Osteocyte (in vitro differentiated cells): ENCODE measurements around the gene ANO8. TPM values are rescaled to one million over a fixed set of nuclear protein-coding genes. Genes with fewer than 3 reads are reported as not detected.

Experiments used
- DNase-seq: peaks from one replicate; pipeline ENCODE4 v3.0.0; 2021; ENCODE audit warnings: mixed read lengths; ENCODE audit not compliant: unreplicated experiment; ENCODE audit errors: extremely low spot score
- H3K27ac Mint-ChIP-seq: one replicate; pipeline ENCODE4 v1.8.0; 2021; ENCODE audit warnings: mild to moderate bottlenecking, mixed read lengths; ENCODE audit not compliant: unreplicated experiment
- H3K27me3 Mint-ChIP-seq: one replicate; pipeline ENCODE4 v1.8.0; 2021; ENCODE audit warnings: mixed read lengths; ENCODE audit not compliant: unreplicated experiment
- H3K36me3 Mint-ChIP-seq: one replicate; pipeline ENCODE4 v1.8.0; 2021; ENCODE audit warnings: mixed read lengths; ENCODE audit not compliant: unreplicated experiment
- H3K4me1 Mint-ChIP-seq: one replicate; pipeline ENCODE4 v1.8.0; 2021; ENCODE audit warnings: mixed read lengths; ENCODE audit not compliant: unreplicated experiment
- H3K4me3 Mint-ChIP-seq: one replicate; pipeline ENCODE4 v1.8.0; 2021; ENCODE audit warnings: mild to moderate bottlenecking, moderate library complexity, mixed read lengths; ENCODE audit not compliant: unreplicated experiment
- H3K9me3 Mint-ChIP-seq: one replicate; pipeline ENCODE4 v1.8.0; 2021; ENCODE audit warnings: mixed read lengths; ENCODE audit not compliant: unreplicated experiment
- CTCF ChIP-seq: fragments of 200-600 bp; sonication (generic); IDR thresholded peaks from 2 replicates; pipeline ENCODE4 v1.5.0; 2021; ENCODE audit warnings: antibody characterized with exemption, mild to moderate bottlenecking, moderate library complexity
- total RNA-seq: library from RNA; stranded (reverse); gene quantifications from 2 replicates; pipeline ENCODE4 v1.2.1, GENCODE V29; 2021

ANO8 gene
- total RNA-seq, 1 donor from 2014 or later, result 21.9 TPM

GRCh38 chr19:17323964-17324332 lies 10.7 kb downstream of the ANO8 start:
- H3K4me3 Mint-ChIP-seq, result no peak overlapping the region
- H3K4me1 Mint-ChIP-seq, result peaks cover 5% of the 10 kb centered on the region
- TF ChIP-seq CTCF, result no peak
- H3K27me3 Mint-ChIP-seq, result no peaks in the 10 kb centered on the region
- no peaks in the 10 kb centered on the region for H3K9me3 Mint-ChIP-seq
- H3K27ac Mint-ChIP-seq, result no peak overlapping the region
- peaks cover 8% of the 10 kb centered on the region for H3K36me3 Mint-ChIP-seq
- DNase-seq, result no peak

GRCh38 chr19:17323300-17323963 lies 11.2 kb downstream of the ANO8 start:
- DNase-seq, result no peak
- no peaks in the 10 kb centered on the region for H3K9me3 Mint-ChIP-seq
- no peak for TF ChIP-seq CTCF
- no peak overlapping the region for H3K4me3 Mint-ChIP-seq
- no peak overlapping the region for H3K27ac Mint-ChIP-seq
- peaks cover 8% of the 10 kb centered on the region for H3K36me3 Mint-ChIP-seq
- H3K4me1 Mint-ChIP-seq, result peaks cover 5% of the 10 kb centered on the region
- no peaks in the 10 kb centered on the region for H3K27me3 Mint-ChIP-seq

GRCh38 chr19:17322854-17323253 lies 11.8 kb downstream of the ANO8 start:
- H3K9me3 Mint-ChIP-seq, result no peaks in the 10 kb centered on the region
- peaks cover 5% of the 10 kb centered on the region for H3K4me1 Mint-ChIP-seq
- no peak for DNase-seq
- no peaks in the 10 kb centered on the region for H3K27me3 Mint-ChIP-seq
- no peak overlapping the region for H3K4me3 Mint-ChIP-seq
- TF ChIP-seq CTCF, result no peak
- H3K27ac Mint-ChIP-seq, result no peak overlapping the region
- H3K36me3 Mint-ChIP-seq, result peaks cover 8% of the 10 kb centered on the region

- peak; percentile 80 for DNase-seq
- H3K27ac Mint-ChIP-seq, result peak overlapping the region; percentile 7
- H3K27me3 Mint-ChIP-seq, result no peaks in the 10 kb centered on the region
- no peak for TF ChIP-seq CTCF
- no peak overlapping the region for H3K4me3 Mint-ChIP-seq
- H3K36me3 Mint-ChIP-seq, result peaks cover 8% of the 10 kb centered on the region
- H3K9me3 Mint-ChIP-seq, result no peaks in the 10 kb centered on the region
- H3K4me1 Mint-ChIP-seq, result peaks cover 5% of the 10 kb centered on the region
These were observed 12.8 kb downstream of the ANO8 start for GRCh38 chr19:17321655-17322489.

- no peaks in the 10 kb centered on the region for H3K9me3 Mint-ChIP-seq
- H3K36me3 Mint-ChIP-seq, result peaks cover 16% of the 10 kb centered on the region
- DNase-seq, result no peak
- H3K27ac Mint-ChIP-seq, result no peak overlapping the region
- no peak overlapping the region for H3K4me3 Mint-ChIP-seq
- no peaks in the 10 kb centered on the region for H3K27me3 Mint-ChIP-seq
- TF ChIP-seq CTCF, result no peak
- peaks cover 5% of the 10 kb centered on the region for H3K4me1 Mint-ChIP-seq
These were observed 14.2 kb downstream of the ANO8 start for GRCh38 chr19:17320435-17320834.
